Stimulated activated CD4-positive, alpha-beta T cell treated with anti-CD3 and anti-CD28 coated beads, Interleukin-1b, Interleukin-23, amount 100 ng/mL, for 24 hours (primary cell): Measurements from ENCODE around the gene KCNIP4.

Experiments
- DNase-seq, 4 experiments: peaks; one replicate each; pipeline ENCODE4 v3.0.0-alpha.2; 2020; ENCODE audit warnings: low read depth in 4 of 4, low spot score in 1 of 4

The KCNIP4 gene

DNA sequence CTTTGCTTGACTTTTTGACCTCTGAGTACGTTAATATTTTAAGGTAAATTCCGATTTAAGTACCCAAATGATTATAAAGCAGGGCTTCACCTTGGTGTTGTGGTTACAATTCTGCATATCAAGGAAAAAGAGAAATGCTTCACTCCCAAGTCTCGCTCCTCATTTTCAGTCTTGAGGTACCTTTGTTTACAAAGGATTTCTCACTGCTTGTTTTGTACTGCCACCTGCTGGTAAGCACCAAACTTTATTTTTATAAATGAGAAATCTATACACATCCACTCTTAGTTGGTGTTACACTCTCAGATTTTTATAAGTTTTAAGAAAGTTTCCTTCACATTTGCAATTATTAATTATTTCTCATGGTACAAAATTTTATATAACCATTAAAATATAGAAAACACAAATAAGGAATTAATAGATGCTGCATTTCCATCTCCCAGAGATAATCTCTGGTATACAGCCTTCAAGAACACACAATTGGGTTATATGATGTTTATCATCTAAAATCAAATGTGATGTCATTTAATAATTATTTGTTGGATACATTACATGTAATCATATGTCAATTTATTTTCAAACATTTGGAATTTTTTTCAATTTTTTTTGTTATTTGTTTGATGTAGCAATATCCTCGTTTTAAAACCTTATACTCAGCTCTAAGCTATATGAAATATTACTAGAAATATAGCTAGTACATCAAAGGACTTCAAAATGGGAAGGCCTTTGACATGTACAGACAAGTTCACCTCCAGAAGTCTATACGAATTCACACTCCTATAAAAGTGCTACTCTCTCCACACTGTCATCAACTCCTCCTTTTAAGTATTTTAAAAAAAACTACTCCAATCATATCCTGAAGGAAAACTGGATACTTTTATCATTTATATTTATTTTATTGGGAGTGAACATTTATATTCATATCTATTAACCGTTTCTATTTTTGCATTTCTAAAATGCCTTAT lies 179.9 kb downstream of the KCNIP4 start:
- no peak for DNase-seq

DNA sequence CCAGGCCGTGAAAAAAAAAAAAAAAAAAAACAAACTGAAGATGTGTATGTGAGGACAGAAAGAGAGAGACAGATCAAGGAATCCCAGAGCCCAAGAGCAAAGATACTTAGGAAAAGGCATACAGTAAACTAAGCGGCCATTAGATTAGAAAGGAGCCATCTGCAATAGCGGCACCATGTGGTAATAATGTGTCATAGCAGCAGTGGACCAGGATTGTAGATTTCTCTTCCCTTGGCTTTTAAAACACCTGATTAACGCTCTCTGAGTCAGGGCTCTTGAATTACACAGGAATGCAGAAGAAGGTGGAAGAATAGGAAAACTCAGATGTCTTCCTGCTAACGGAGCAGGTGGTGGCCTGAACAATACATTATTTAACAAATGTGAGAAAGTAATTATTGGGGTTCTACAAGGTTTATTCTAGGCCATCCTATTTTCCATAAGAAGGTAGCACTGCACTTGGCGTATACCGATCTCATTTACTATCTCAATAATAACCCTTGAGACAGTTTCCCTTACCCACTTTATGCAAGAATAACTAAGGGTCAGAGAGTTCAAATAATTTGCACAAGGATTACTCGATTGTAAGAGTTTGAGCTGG lies 182.7 kb downstream of the KCNIP4 start:
- DNase-seq = peak in 1 of 4 experiments; percentile 2

DNA sequence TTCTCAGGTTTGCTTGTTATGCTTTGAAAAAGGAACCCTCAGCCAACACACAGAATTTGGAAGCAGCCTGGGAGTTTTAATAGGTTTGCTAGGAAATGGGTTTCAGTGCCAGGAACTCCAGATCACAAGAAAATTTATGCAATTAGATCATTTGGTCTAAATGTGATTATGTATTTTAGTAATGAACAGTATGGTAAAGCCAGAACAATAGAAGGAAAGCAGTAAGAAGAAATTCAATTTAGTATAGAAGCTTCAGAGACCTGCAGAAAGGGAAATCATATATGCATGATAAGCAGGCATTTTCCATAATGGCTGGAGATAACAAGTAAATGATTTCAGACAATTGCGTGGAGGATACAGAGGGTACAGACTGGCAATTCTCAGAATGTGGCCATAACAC lies 184.7 kb downstream of the KCNIP4 start:
- DNase-seq = no peak

DNA sequence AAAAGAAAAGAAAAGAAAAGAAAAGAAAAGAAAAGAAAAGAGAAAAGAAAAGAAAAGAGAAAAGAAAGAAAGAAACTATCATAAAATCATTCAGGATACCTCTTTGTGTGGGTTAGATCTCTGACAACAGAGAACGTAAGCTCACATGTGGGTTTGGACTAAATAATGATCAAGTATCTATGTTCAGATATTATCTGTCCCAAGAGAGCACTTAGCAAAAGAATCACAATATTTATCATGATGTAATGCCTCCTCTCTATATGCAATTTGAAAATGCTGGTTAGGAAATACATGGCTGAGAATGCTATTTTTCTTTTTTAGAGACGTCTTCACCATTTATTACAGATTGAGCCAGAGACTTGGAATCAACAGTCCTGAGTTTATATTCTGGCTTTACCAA lies 191.3 kb downstream of the KCNIP4 start:
- no peak for DNase-seq

DNA sequence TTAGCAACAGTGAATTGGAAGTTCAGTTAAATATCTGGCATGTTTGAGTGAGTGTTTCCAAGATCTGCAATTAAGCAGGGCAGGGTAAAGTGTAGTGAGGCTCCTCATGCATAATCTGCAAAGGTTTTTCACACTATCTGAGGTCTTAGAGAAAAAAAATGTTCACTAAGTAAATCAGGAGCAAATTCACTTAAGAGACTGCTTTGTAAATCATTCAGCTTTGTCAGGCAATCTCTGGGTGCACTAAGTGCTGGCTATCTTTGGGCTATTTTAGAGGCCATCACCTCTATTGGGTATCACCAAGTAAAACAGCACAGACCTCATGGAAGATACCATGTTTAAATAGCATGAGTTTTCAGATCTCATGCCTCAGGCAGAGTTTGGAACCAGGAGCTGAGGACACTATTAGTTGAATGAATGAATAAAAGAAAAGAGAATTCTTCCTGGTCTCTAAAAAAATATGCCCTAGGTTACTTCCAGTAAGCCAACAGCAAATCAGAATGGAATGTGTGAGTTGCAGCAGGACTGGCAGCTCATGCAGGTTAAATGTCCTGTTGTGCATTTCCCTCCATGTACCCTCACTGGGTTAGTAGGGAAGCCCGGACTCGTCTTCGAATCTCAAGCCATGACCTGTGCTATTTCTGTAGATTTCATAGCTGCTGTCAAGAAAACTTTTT lies 195.3 kb downstream of the KCNIP4 start:
- DNase-seq = no peak

DNA sequence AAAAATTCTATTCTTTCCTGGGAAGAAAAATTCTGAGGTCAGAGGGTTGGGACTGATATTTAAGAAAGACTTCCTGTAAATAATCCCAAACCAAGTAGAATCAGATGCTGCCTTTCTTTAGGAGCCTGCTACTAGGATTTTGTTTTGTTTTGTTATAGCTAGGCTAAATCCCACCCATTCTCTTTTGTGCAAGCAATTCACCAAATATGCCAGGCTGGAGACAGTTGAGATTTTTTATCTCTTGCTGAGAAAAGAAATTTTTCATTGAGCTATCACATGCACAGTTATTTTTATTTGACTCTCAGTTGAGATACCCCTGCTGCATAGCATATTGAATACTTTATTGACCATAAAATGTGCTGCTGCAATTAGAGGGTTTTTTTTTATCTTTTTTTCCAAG lies 196.0 kb downstream of the KCNIP4 start:
- DNase-seq = no peak

DNA sequence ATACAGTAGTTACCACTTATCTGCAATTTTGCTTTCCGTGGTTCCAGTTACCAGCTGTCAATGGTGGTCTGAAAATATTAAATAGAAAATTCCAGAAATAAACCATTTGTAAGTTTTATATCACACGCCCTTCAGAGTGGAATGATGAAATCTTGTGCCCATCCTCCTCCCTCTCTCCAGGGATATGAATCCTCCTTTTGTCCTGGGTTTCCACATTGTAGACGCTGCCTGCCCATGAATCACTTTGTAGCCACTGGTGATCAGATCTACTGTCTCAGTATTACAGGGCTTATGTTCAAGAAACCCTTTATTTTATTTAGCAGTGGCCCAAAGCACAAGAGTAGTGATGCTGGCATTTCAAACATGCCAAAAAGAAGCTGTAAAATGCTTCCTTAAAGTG lies 198.6 kb downstream of the KCNIP4 start:
- DNase-seq = no peak

DNA sequence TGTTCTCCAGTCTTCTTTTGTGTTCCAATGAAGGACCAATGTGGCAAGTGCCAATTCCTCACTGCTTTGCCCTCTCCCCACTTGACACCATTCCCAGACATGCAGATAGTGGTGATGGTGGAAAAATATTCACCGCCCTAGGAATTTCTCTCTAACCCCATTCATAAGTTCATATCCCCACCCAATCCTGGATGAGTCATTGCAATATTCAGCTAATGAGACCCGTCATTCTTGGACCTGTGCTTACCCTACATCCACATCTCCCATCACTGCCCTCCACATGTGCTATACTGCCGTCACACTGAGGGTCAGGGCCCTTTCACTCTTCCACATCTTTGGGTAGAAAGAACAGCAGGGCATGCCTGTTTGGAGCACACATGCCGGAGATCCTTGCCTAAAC lies 199.2 kb downstream of the KCNIP4 start:
- no peak for DNase-seq

DNA sequence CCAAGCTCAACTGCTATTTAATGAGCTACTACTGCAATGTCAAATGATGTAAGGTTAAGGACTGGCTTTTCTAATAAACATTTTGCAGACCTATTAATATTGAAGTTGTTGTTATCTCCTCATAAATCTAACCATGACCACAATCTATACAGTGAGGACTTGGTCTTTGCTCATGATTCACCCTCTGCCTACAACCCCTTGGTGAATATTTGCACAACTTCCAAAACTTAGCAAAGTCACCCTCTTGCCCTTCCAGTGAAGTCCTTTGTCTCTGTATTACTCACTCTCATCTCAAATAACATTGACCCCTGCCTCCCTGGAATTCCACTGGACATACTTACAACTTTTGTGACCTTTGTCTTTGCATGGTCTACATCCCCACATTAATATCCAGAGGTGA lies 204.5 kb downstream of the KCNIP4 start:
- no peak for DNase-seq

DNA sequence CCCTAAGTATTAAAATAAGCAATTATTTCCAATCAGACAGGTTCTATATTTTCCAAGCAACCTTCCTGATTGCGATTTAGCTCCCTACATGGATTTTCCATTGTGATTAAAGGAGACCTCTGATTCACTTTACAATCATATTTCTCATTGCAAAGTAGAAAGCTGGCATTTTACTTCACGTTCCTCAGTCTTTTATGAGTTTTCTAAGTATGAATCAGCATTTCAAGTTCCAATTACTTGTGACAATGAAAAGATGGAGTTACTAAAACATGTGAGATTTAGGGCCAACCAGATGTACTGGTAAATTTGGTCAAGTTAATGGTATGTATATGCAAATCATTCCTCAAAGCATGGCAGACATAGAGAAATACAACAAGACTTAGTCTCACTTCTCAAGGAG lies 206.2 kb downstream of the KCNIP4 start:
- DNase-seq = no peak

DNA sequence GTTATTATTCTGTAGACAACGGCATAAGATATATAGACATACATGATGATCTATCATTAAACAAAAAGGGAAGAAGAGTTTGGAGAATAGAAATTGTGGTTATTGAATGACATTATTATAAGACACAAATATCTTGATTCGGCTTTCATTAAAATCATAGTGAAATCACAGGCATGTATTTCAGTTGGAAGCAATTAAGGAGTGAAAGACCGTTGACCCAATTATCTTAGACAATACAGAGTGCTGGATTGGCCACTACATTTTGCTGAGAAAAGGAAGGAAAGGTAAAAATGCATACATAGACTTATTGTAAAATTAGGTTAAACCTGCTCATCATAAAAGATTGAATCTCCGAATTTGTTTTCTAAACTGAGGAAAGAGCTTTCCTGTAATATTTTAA lies 209.8 kb downstream of the KCNIP4 start:
- DNase-seq = no peak

DNA sequence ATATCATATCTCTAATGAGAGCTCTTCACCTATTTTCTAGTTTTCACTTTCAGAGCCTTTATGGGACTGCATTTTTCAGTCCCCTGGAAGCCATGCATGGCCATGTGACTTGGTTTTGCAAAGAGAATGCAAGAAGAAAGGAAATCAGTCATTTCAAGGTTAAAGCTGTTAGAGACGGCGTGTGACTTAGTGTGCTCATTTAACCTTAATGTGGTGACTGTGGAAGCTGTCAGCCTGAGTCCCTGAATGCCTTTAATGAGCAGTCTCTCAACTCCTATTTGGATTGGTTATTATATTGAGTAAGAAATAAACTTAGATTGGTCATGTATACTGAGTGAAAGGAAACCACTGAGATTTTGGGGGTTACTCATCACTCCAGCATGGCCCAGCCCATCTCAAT lies 212.7 kb downstream of the KCNIP4 start:
- no peak for DNase-seq

DNA sequence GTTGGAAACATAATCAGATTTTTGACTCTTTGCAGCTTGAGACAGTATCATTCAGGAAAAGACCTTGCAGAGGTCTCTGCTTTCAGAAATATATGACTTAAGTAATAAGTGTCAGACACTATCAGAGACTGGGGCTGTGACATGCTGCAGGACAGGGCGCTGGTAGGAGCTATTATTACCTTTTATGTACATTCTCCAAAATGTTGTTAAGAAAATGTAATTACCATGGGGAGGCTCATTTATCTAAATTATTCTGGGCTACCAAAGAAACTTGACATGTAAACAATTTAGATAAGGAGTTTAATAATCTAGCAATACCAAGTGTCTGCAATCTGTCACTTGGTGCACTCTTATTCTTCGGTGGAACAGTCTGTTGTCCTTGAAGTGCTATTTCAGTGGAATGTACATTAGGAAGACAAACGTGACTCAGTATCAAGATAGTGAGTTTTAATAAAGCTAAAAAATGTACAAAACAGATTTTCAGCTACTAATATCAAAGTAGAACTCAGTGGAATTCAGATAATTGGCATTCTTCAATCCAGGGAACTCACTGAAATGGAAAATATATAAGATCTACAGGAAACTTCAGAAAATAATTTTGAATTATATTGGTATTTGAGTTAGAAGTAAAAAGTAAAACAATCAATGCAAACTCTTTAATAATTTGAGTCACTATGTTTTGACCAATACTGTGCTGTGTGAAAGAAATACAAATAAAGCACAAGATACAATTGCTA lies 214.5 kb downstream of the KCNIP4 start:
- DNase-seq = no peak

DNA sequence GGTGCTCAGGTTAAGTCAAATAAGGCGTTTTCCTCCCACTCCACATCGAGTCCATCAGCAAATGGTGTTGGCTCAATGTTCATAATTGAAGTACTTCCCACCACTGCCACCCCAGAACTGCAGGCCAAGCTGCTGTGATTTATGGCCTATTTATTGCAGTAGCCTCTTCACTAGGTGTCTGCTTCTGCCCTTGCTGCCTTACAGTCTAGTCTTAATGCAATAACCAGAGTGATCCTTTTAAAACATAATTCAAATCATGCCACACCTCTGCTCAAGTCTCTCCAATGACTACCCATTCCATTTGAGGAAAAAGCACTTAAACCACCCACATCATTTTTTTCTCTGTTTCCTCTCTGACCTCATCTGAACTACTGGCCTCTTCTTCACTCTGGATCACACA lies 220.3 kb downstream of the KCNIP4 start:
- DNase-seq = no peak

DNA sequence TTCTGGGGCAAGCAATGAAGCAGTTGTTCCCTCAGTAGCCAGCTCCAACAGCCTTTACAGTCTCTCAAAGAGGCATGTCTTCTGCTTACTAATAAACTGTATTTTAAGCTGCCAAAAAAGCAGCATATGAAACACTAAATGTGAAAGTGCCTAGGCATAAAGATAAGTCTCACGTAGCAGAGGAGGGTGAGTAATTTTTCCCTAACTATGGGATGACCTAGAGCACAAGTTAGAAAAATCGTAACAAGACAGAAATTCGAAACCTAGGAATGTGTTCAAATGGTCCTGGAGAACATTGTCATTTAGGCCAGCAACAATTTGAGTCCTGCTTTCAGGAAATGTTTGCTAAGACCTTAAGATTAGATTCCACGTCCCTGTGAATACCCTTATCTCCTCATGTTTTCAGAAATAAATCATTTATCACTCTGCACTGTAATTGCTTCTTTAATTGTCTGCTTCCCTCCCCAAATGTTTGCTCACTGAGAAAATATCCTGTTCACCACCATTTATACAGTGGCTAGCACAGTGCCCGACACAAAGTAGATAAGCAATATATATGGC lies 222.2 kb downstream of the KCNIP4 start:
- no peak for DNase-seq

DNA sequence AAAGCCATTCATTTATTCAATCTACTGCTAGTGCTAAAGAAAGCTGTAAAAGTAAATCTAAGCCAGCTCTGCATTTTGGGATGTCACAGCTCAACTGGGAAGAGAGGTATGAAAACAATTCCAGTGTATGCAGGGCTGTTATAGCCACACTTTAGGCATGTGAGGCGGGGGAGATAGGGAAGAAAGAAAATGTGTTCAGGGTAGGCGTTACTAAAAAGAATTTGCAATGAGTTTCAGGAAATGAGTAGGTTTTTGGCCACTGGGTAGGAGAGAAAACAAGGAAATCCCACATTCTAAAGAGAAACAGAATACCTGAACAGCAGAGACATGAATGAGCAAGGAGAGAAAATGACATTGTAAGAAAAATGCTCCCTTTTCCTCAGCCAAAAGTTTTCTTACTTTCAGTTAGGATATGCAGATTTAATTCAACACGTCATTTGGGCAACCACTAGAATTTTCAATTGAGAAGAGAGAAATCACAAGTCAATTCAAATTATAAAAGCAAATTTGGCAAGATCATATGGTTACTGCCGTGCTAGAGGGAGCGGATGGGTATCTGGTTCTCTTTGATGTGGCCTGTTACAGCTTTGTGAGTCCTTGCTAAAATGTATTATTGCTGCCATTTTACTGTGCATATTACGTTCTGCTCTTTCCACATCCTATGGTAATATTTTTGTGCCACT lies 226.3 kb downstream of the KCNIP4 start:
- DNase-seq = no peak

DNA sequence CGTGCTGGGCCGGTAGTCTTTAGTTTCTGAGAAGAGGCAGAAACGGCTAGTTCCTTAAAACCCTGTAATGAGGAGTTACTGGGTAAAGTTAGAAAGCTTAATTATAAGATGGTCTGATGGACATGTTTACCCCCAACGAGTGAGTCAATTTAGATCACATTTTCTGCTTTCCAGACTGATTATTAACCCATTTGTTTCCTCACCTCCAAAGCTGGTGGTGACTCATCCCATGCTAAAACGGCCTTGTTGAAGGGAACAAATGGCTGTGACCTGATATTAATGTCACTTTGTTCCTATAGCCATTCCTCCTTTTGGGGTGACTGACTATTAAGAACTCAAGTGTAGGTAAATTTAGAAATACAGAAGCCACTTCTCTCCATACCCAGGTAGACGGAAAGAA lies 232.0 kb downstream of the KCNIP4 start:
- no peak for DNase-seq

DNA sequence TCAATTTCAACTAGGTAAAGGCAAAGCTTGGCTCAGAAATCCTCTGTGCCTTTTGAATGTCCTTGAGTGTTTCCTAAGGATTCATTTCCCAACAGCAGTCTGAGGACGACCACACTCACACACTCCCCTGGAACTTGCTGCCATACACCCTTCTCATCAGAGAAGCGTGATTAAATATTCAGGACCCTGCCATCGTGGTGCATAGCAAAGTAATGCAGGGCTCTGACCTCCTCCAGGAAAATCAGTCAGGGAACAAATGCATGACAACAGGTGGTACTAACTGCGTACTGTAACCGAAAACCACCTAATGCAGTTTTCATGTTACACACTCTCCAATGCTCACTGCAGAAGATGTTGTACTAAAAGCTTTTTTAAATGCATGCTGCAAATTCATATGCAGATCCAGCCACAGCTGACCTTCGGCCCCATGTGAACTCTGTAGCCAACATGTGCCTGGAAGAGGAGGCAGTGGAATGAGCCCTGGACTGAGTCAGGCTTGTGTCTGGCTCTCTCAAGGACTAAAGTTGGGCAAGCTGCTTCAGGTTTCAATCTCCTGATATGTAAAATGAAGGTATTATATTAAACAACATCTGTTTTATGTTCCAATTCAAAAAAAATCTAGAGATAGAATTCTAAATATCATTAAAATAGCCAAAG lies 238.3 kb downstream of the KCNIP4 start:
- no peak for DNase-seq

DNA sequence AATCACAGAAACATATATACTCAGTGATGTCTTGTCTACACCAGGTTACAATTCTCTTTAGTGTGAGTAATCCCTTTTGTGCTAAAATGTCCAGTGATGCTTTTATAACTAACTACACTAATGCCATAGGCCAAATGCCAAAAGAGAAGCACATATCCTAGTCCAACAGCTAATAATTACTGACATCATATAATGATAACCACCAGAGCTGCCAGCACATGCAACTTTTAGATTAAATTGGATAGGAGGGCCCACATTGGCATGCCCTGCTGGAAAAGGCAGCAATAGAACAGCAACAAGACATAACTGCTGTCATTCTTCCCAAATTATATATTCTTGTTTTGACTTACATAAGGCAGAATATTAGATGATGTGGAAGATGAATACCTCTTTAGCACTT lies 238.8 kb downstream of the KCNIP4 start:
- no peak for DNase-seq

DNA sequence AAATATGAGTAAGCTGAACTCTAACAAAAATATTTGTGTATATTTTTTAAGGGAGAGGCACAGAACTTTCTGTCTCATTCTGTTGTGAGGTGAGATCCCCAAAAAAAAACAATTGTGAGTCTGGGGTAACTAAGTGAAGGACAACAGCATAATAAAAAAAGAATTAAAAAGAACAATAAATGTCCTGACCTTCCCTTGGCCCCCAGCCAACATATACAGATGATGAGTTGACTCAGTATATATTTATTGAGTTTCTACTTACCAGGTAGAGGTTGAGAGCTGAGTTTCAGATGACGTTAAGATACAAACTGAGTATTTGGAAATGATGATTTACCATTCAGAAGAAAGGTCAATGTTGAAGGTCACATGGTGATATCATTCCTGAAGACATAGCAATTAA lies 239.5 kb downstream of the KCNIP4 start:
- DNase-seq = no peak
